Right atrium auricular region (tissue), 2 donors: ENCODE measurements around the gene MIR17HG. TPM values are rescaled to one million over a fixed set of nuclear protein-coding genes. Genes with fewer than 3 reads are reported as not detected.
"Not testable (repeated sequence)": the region's sequence is repeated elsewhere in the genome, so short reads cannot be mapped to it uniquely, and the experiment has no call there.

Experiments
- DNase-seq: peaks from one replicate; pipeline ENCODE4 v3.0.0-alpha.2; 2019; ENCODE audit warnings: low spot score
- H3K27ac ChIP-seq, 2 donors: fragments of 200-600 bp; sonication (generic); 1 replicate in 1 of 2; 2 replicates in 1 of 2; pipeline ENCODE4 v1.5.1; 2016 to 2019
- H3K27me3 ChIP-seq, 2 donors: fragments of 200-600 bp; sonication (generic); one replicate each; pipeline versions ENCODE4 v1.5.1 to v1.6.0; 2017 to 2019
- H3K36me3 ChIP-seq: fragments of 200-600 bp; sonication (generic); one replicate; pipeline ENCODE4 v1.5.1; 2016
- H3K4me1 ChIP-seq, 2 donors: fragments of 200-600 bp; sonication (generic); one replicate each; pipeline versions ENCODE4 v1.5.1 to v1.6.0; 2017 to 2019
- H3K4me3 ChIP-seq, 2 donors: fragments of 200-600 bp; sonication (generic); 1 replicate in 1 of 2; 2 replicates in 1 of 2; pipeline ENCODE4 v1.5.1; 2017 to 2019; ENCODE audit warnings: mild to moderate bottlenecking in 1 of 2, moderate library complexity in 1 of 2
- H3K9me3 ChIP-seq, 2 donors: fragments of 200-600 bp; sonication (generic); one replicate each; pipeline ENCODE4 v1.5.1; 2019
- CTCF ChIP-seq, 2 donors: fragments of 200-600 bp; sonication (generic); IDR thresholded peaks; one replicate each; pipeline ENCODE4 v1.5.1; 2019; ENCODE audit warnings: antibody characterized with exemption in 2 of 2
- total RNA-seq, 2 donors: library from RNA; depleted of rRNA; stranded (reverse); fragments of >200 nt; gene quantifications; one replicate each; pipeline ENCODE4 v1.1.0, GENCODE V29; 2016

The MIR17HG gene
- total RNA-seq, 2 donors from 2014 or later, result 0.20 TPM; not detected in 1

- Histone ChIP-seq H3K36me3 (no peaks in the 10 kb centered on the region), H3K27ac (no peak overlapping the region), H3K4me1 (no peaks in the 10 kb centered on the region), H3K27me3 (no peaks in the 10 kb centered on the region), H3K4me3 (no peak overlapping the region), H3K9me3 (no peaks in the 10 kb centered on the region)
- TF ChIP-seq CTCF (IDR thresholded peaks at IDR 0.05), result no peak
- DNase-seq, result no peak
Observed at GRCh38 chr13:91314888-91315287, 32.6 kb upstream of the MIR17HG start.

- DNase-seq, result no peak
- Histone ChIP-seq H3K9me3 (no peaks in the 10 kb centered on the region), H3K27ac (no peak overlapping the region), H3K4me3 (no peak overlapping the region), H3K4me1 (no peaks in the 10 kb centered on the region), H3K27me3 (no peaks in the 10 kb centered on the region), H3K36me3 (no peaks in the 10 kb centered on the region)
- TF ChIP-seq CTCF (IDR thresholded peaks at IDR 0.05), result no peak
Observed at GRCh38 chr13:91318886-91319285, 28.6 kb upstream of the MIR17HG start.

GRCh38 chr13:91319996-91320395, 27.5 kb upstream of the MIR17HG start:
- Histone ChIP-seq H3K36me3 (no peaks in the 10 kb centered on the region), H3K27ac (no peak overlapping the region), H3K27me3 (no peaks in the 10 kb centered on the region), H3K9me3 (no peaks in the 10 kb centered on the region), H3K4me3 (no peak overlapping the region), H3K4me1 (no peaks in the 10 kb centered on the region)
- no peak for DNase-seq
- no peak for TF ChIP-seq CTCF (IDR thresholded peaks at IDR 0.05)

- not testable (repeated sequence) for DNase-seq, H3K9me3 ChIP-seq, H3K27ac ChIP-seq, H3K4me1 ChIP-seq, H3K27me3 ChIP-seq, H3K36me3 ChIP-seq, H3K4me3 ChIP-seq
Observed at GRCh38 chr13:91320990-91321389, 26.5 kb upstream of the MIR17HG start.

- Histone ChIP-seq H3K27ac (no peak overlapping the region), H3K4me1 (no peaks in the 10 kb centered on the region), H3K36me3 (no peaks in the 10 kb centered on the region), H3K27me3 (no peaks in the 10 kb centered on the region), H3K4me3 (no peak overlapping the region), H3K9me3 (no peaks in the 10 kb centered on the region)
- TF ChIP-seq CTCF (IDR thresholded peaks at IDR 0.05), result no peak
- DNase-seq, result no peak
Observed at GRCh38 chr13:91323349-91323748, 24.1 kb upstream of the MIR17HG start.

- TF ChIP-seq CTCF (IDR thresholded peaks at IDR 0.05), result no peak
- no peaks in the 10 kb centered on the region for H3K4me1 ChIP-seq
- H3K36me3 ChIP-seq, result no peaks in the 10 kb centered on the region
- no peak overlapping the region for H3K27ac ChIP-seq
- H3K27me3 ChIP-seq, result no peaks in the 10 kb centered on the region
- H3K4me3 ChIP-seq, result no peak overlapping the region
- H3K9me3 ChIP-seq, result no peaks in the 10 kb centered on the region
- DNase-seq, result no peak
Observed at GRCh38 chr13:91326146-91326545, 21.3 kb upstream of the MIR17HG start.
